Kidney epithelial cell (primary cell): ENCODE data around the gene UBE2E1. TPM values are rescaled to one million over a fixed set of nuclear protein-coding genes. Genes with fewer than 3 reads are reported as not detected.

Experiments
- DNase-seq: peaks from one replicate; pipeline ENCODE4 v3.0.0-alpha.2; 2010; ENCODE audit warnings: low read depth
- H3K27me3 ChIP-seq: 2 replicates; pipeline ENCODE4 v1.6.0; 2011; ENCODE audit warnings: low read length; ENCODE audit not compliant: control insufficient read depth, insufficient read depth
- H3K36me3 ChIP-seq: 2 replicates; pipeline ENCODE4 v1.5.1; 2011; ENCODE audit warnings: low read length; ENCODE audit not compliant: control insufficient read depth, insufficient read depth
- H3K4me3 ChIP-seq: 2 replicates; pipeline ENCODE4 v1.5.1; 2011; ENCODE audit warnings: low read depth, mild to moderate bottlenecking, control low read depth, low read length
- CTCF ChIP-seq: IDR thresholded peaks from 2 replicates; pipeline ENCODE4 v1.5.1; 2011; ENCODE audit warnings: mild to moderate bottlenecking, moderate library complexity, low read length, control low read depth, inconsistent platforms; ENCODE audit not compliant: insufficient read depth, poor library complexity, severe bottlenecking
- total RNA-seq: library from RNA; depleted of rRNA; stranded (reverse); fragments of >200 nt; gene quantifications from 2 replicates; pipeline ENCODE4 v1.2.3, GENCODE V29; 2015

The UBE2E1 gene
- total RNA-seq, 1 donor from 2014 or later = 68.4 TPM

GRCh38 chr3:23940775-23941174 is 135.0 kb downstream of the UBE2E1 start:
- no peak for TF ChIP-seq CTCF
- Histone ChIP-seq H3K4me3 (no peak overlapping the region), H3K27me3 (no peaks in the 10 kb centered on the region), H3K36me3 (no peaks in the 10 kb centered on the region)
- DNase-seq = no peak

Other genes with a start within 250 kb of the UBE2E1 start
- 7.1 and 10.3 TPM in 2 replicates for gene NKIRAS1, start 111.0 kb downstream of the UBE2E1 start, total RNA-seq
- gene RPL15, start 111.2 kb downstream of the UBE2E1 start, total RNA-seq = 3,479 and 3,843 TPM in 2 replicates
- 13.6 and 16.1 TPM in 2 replicates for gene NR1D2, start 139.3 kb downstream of the UBE2E1 start, total RNA-seq